PC-9 (cell line): ENCODE measurements around the gene GPR137B.

ENCODE experiments used
- CTCF ChIP-seq: fragments of 200-600 bp; sonication (generic); conservative IDR thresholded peaks from 2 replicates; pipeline ENCODE4 v1.6.1; 2017; ENCODE audit warnings: mixed run types, antibody characterized with exemption, mild to moderate bottlenecking, moderate library complexity
- EZH2 ChIP-seq: fragments of 200-600 bp; sonication (generic); IDR thresholded peaks from 2 replicates; pipeline ENCODE4 v1.8.0; 2017; ENCODE audit warnings: antibody characterized with exemption, low read depth

GRCh38 chr1:236112332-236112627 is 30.1 kb upstream of the GPR137B start:
- TF ChIP-seq CTCF, result no peak
- no peak for TF ChIP-seq EZH2
